ENCODE measurements around the gene ZSWIM1.
"Not testable (repeated sequence)": the region's sequence is repeated elsewhere in the genome, so short reads cannot be mapped to it uniquely, and the experiment has no call there.

ZSWIM1 gene

GRCh38 chr20:45888681-45889080 is 7.7 kb downstream of the ZSWIM1 start:
- DNase-seq (ENCODE audit: low read depth, low spot score) = no peak

- peak; percentile 60 for DNase-seq (ENCODE audit: low read depth, low spot score)
Observed at GRCh38 chr20:45890077-45890984, 9.3 kb downstream of the ZSWIM1 start.

DNA sequence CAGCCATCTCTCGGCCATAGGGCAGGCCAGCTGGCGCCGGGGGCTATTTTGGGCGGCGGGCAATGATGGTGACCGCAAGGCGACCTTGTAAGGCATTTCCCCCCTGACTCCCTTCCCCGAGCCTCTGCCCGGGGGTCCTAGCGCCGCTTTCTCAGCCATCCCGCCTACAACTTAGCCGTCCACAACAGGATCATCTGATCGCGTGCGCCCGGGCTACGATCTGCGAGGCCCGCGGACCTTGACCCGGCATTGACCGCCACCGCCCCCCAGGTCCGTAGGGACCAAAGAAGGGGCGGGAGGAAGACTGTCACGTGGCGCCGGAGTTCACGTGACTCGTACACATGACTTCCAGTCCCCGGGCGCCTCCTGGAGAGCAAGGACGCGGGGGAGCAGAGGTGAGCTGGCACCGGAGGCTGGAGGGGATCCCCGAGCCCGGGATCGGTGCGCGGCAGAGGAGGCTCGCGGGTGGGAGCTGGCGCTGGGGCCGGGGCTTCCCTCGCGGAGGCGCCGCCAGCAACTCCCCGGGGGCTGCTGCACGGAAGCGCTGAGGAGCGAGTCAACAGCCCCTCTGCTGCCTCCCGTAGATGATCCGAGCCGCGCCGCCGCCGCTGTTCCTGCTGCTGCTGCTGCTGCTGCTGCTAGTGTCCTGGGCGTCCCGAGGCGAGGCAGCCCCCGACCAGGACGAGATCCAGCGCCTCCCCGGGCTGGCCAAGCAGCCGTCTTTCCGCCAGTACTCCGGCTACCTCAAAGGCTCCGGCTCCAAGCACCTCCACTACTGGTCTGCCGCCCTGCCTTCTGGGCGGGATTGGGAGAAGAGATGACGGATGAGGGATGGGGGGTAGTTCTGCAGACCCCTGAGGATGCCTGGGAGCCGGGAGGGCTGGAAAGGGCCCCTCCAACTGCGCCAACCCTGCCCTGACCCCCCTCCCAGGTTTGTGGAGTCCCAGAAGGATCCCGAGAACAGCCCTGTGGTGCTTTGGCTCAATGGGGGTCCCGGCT is 10.3 kb downstream of the ZSWIM1 start, which contains the start of the genes CTSA and NEURL2:
Gene CTSA (plus strand): TSS at position 351 of the 999 bp plus-strand sequence. CDS start 234 bp downstream, at position 585.
Gene NEURL2 (minus strand): TSS at position 224 of the 999 bp plus-strand sequence. CDS start 217 bp downstream, at position 7.
- peak; percentile 61 for DNase-seq (ENCODE audit: low read depth, low spot score)

DNA sequence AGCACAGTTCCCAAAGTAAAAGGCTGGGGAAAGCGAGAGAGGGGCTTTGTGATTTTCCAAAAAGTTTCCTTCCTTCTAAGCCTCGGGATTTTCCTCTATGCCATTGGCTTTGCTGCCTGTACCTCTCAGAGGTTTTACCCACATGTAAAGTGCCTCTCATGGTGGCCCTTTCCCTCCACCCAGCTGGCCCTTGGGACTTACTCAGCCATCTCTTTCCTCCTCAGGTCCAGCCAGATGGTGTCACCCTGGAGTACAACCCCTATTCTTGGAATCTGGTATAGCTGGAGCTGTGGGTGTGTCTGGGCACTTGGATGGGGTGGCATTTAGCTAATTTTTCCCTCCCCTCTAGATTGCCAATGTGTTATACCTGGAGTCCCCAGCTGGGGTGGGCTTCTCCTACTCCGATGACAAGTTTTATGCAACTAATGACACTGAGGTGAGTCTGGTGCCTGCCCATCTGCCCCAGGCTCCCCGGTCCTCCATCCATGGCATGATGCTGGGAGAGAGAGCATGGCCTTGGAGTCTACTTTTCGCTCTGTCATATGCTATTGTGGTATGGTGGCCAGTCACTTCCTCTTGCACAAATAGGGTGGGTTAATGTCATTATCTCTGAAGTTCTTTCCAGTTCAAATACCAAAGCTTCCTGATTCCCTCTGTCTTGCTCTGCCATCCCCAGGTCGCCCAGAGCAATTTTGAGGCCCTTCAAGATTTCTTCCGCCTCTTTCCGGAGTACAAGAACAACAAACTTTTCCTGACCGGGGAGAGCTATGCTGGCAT is 11.2 kb downstream of the ZSWIM1 start:
- DNase-seq (ENCODE audit: low read depth, low spot score) = no peak

- DNase-seq (ENCODE audit: low read depth, low spot score) = no peak
Observed at GRCh38 chr20:45892828-45893500, 11.9 kb downstream of the ZSWIM1 start.

DNA sequence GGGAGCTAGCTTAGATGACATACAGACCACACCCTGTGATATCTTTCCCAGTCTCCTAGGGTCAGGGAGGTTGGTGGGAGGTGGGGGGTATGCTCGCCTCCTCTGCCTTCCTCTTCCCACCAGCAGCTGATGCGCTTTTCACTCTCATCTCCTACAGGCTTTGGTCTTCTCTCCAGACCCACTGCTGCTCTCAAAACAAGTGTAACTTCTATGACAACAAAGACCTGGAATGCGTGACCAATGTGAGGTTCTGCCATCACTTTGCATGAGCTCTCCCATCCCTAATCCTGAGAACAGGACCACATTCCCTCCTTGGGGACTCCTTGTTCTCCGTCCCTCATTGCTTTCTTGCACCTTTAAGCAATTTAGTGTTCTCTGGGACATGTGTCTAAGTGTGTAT is 12.8 kb downstream of the ZSWIM1 start:
- DNase-seq (ENCODE audit: low read depth, low spot score) = no peak

- no peak for DNase-seq (ENCODE audit: low read depth, low spot score)
Observed at GRCh38 chr20:45894797-45895196, 13.8 kb downstream of the ZSWIM1 start.

GRCh38 chr20:45896641-45897161 is 15.7 kb downstream of the ZSWIM1 start:
- DNase-seq (ENCODE audit: low read depth, low spot score) = no peak

GRCh38 chr20:45897289-45897688 is 16.3 kb downstream of the ZSWIM1 start:
- DNase-seq (ENCODE audit: low read depth, low spot score) = no peak

DNA sequence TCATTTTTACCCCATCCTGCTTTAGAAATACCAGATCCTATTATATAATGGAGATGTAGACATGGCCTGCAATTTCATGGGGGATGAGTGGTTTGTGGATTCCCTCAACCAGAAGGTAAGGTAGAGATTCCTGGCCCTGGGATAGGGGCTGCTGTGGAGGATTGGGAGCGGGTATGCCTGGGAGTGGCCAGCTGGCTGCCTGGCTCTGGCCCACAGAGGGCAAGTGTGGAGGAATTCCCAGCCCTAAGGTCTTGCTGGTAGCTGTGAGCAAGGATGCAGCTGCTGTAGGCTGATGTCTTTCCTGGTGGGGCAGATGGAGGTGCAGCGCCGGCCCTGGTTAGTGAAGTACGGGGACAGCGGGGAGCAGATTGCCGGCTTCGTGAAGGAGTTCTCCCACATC is 16.7 kb downstream of the ZSWIM1 start:
- DNase-seq (ENCODE audit: low read depth, low spot score) = no peak

GRCh38 chr20:45898285-45898684 is 17.3 kb downstream of the ZSWIM1 start:
- no peak for DNase-seq (ENCODE audit: low read depth, low spot score)

GRCh38 chr20:45899046-45899835 is 18.2 kb downstream of the ZSWIM1 start:
- no peak for DNase-seq (ENCODE audit: low read depth, low spot score)

DNA sequence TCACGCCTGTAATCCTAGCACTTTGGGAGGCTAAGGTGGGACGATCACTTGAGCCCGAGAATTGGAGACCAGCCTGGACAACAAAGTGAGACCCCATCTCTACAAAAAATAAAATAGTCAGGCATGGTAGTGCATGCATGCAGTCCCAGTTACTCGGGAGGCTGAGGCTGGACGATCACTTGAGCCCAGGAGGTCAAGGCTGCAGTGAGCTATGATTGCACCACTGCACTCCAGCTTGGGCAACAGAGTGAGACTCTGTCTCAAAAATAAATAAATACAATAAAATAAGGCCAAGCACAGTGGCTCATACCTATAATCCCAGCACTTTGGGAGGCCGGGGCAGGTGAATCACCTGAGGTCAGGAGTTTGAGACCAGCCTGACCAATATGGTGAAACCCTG is 20.3 kb downstream of the ZSWIM1 start:
- DNase-seq (ENCODE audit: low read depth, low spot score) = not testable (repeated sequence)

DNA sequence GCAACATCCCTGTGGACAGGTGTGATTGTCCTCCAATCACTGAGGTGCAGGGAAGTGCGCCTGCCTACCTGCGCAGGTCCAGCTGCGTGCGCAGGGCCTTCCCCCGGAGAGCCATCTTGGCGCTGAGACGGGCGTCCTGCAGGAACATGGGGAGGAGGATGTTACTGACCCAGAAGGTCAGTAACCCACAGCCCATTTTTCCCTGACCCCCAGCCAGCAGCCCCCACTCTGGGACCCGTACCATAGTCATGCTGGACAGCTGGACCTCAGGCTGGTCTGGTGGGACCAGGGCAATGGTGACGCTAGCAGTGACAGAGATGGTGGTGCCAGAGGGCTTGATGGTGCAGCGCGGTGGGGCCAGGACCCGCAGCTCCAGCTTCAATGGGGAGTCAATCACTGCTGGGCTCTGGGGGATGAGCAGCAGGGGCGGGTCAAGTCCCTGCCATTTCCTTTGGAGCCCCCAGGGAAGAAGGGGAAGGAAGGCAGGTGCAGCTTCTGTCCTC is 21.2 kb downstream of the ZSWIM1 start:
- DNase-seq (ENCODE audit: low read depth, low spot score) = no peak

- DNase-seq (ENCODE audit: low read depth, low spot score) = no peak
Observed at GRCh38 chr20:45904583-45905504, 23.8 kb downstream of the ZSWIM1 start.

GRCh38 chr20:45905505-45906079 is 24.6 kb downstream of the ZSWIM1 start:
- DNase-seq (ENCODE audit: low read depth, low spot score) = no peak

- no peak for DNase-seq (ENCODE audit: low read depth, low spot score)
Observed at GRCh38 chr20:45907219-45907948, 26.4 kb downstream of the ZSWIM1 start.
